Breast epithelium (tissue), 4 donors: ENCODE measurements around the gene ELANE. TPM values are rescaled to one million over a fixed set of nuclear protein-coding genes. Genes with fewer than 3 reads are reported as not detected.

Source experiments
- DNase-seq, 2 donors: peaks; one replicate each; pipeline ENCODE4 v3.0.0-alpha.2; 2019; ENCODE audit warnings: low spot score in 2 of 2
- H3K27ac ChIP-seq, 2 donors: fragments of 200-600 bp; sonication (generic) in 1 of 2; one replicate each; pipeline ENCODE4 v1.5.1; 2016 to 2019; ENCODE audit warnings: mild to moderate bottlenecking in 1 of 2
- H3K27me3 ChIP-seq, 2 donors: fragments of 200-600 bp; sonication (generic) in 1 of 2; one replicate each; pipeline versions ENCODE4 v1.5.1 to v1.6.0; 2017 to 2019; ENCODE audit warnings: control low read depth in 1 of 2, mild to moderate bottlenecking in 1 of 2
- H3K36me3 ChIP-seq: fragments of 200-600 bp; one replicate; pipeline ENCODE4 v1.5.1; 2019
- H3K4me1 ChIP-seq, 2 donors: fragments of 200-600 bp; sonication (generic); one replicate each; pipeline ENCODE4 v1.5.1; 2016 to 2019; ENCODE audit warnings: control low read depth in 1 of 2
- H3K4me3 ChIP-seq, 3 donors: fragments of 200-600 bp; sonication (generic); 1 replicate in 2 of 3; 2 replicates in 1 of 3; pipeline ENCODE4 v1.5.1; 2016 to 2019; ENCODE audit warnings: mild to moderate bottlenecking in 3 of 3, moderate library complexity in 2 of 3
- H3K9me3 ChIP-seq, 2 donors: fragments of 200-600 bp; sonication (generic) in 1 of 2; one replicate each; pipeline ENCODE4 v1.5.1; 2016 to 2019; ENCODE audit warnings: control low read depth in 1 of 2
- CTCF ChIP-seq, 3 donors: fragments of 450-650 bp; IDR thresholded peaks; one replicate each; pipeline ENCODE4 v1.5.1; 2016 to 2017; ENCODE audit warnings: antibody characterized with exemption in 3 of 3, mild to moderate bottlenecking in 3 of 3, moderate library complexity in 3 of 3
- POLR2A ChIP-seq: fragments of 450-650 bp; IDR thresholded peaks from one replicate; pipeline ENCODE4 v1.6.1; 2016; ENCODE audit warnings: antibody characterized with exemption, mild to moderate bottlenecking, moderate library complexity
- POLR2AphosphoS5 ChIP-seq, 3 donors: sonication (generic); formaldehyde crosslinking; IDR thresholded peaks; one replicate each; pipeline ENCODE4 v1.6.1; 2017; ENCODE audit warnings: antibody characterized with exemption in 3 of 3
- intact Hi-C: fragments of 100-400 bp; cut with DNase I; formaldehyde crosslinking; loops from one replicate; pipeline ENCODE4 v1.15.1; 2023; ENCODE audit warnings: low total_unique reads
- total RNA-seq, 3 donors: library from RNA; depleted of rRNA; stranded (reverse); fragments of >200 nt; gene quantifications; one replicate each; pipeline ENCODE4 v1.1.0, GENCODE V29; 2016

The ELANE gene
- total RNA-seq, 3 donors from 2014 or later: 0.98 to 5.0 (median 1.0) TPM

GRCh38 chr19:862581-863314, 10.6 kb downstream of the ELANE start:
- DNase-seq: peak; percentile 67 to 83
- H3K27me3 ChIP-seq: peaks cover 0 to 3% of the 10 kb centered on the region in 2 donors
- peak overlapping the region in 2 of 3 donors; percentile 27 to 36 for H3K4me3 ChIP-seq
- H3K9me3 ChIP-seq: no peaks in the 10 kb centered on the region
- no peaks in the 10 kb centered on the region for H3K36me3 ChIP-seq
- H3K4me1 ChIP-seq: peaks cover 6 to 10% of the 10 kb centered on the region in 2 donors
- TF ChIP-seq CTCF (IDR thresholded peaks at IDR 0.05) (no peak), POLR2A (no peak), POLR2AphosphoS5 (IDR thresholded peaks at IDR 0.05) (no peak)
- intact Hi-C loops: no loop called here
- peak overlapping the region; percentile 50 to 52 for H3K27ac ChIP-seq

GRCh38 chr19:863315-863620, 11.2 kb downstream of the ELANE start:
- no peaks in the 10 kb centered on the region for H3K9me3 ChIP-seq
- no peak for DNase-seq
- no peaks in the 10 kb centered on the region for H3K36me3 ChIP-seq
- no peak for TF ChIP-seq CTCF (IDR thresholded peaks at IDR 0.05)
- TF ChIP-seq POLR2A: no peak
- no peak for TF ChIP-seq POLR2AphosphoS5 (IDR thresholded peaks at IDR 0.05)
- H3K4me1 ChIP-seq: peaks cover 6 to 10% of the 10 kb centered on the region in 2 donors
- peaks cover 0 to 3% of the 10 kb centered on the region in 2 donors for H3K27me3 ChIP-seq
- peak overlapping the region; percentile 36 to 52 for H3K27ac ChIP-seq
- intact Hi-C loops: no loop called here
- no peak overlapping the region for H3K4me3 ChIP-seq

GRCh38 chr19:866769-867300, 14.7 kb downstream of the ELANE start:
- Histone ChIP-seq H3K27me3 (no peaks in the 10 kb centered on the region), H3K27ac (no peak overlapping the region), H3K4me1 (peaks cover 0 to 2% of the 10 kb centered on the region in 2 donors), H3K4me3 (no peak overlapping the region), H3K36me3 (no peaks in the 10 kb centered on the region), H3K9me3 (no peaks in the 10 kb centered on the region)
- TF ChIP-seq POLR2AphosphoS5 (IDR thresholded peaks at IDR 0.05) (no peak), POLR2A (no peak), CTCF (IDR thresholded peaks at IDR 0.05) (no peak)
- DNase-seq: no peak
- intact Hi-C loops: no loop called here

GRCh38 chr19:867301-867793, 15.2 kb downstream of the ELANE start:
- intact Hi-C loops: no loop called here
- no peaks in the 10 kb centered on the region for H3K36me3 ChIP-seq
- H3K9me3 ChIP-seq: no peaks in the 10 kb centered on the region
- no peak overlapping the region for H3K27ac ChIP-seq
- no peaks in the 10 kb centered on the region for H3K27me3 ChIP-seq
- no peak overlapping the region for H3K4me3 ChIP-seq
- no peaks in the 10 kb centered on the region for H3K4me1 ChIP-seq
- DNase-seq: no peak
- no peak for TF ChIP-seq POLR2AphosphoS5 (IDR thresholded peaks at IDR 0.05)
- TF ChIP-seq POLR2A: no peak
- no peak for TF ChIP-seq CTCF (IDR thresholded peaks at IDR 0.05)

GRCh38 chr19:867855-868457, 15.9 kb downstream of the ELANE start:
- TF ChIP-seq POLR2AphosphoS5 (IDR thresholded peaks at IDR 0.05) (no peak), CTCF (IDR thresholded peaks at IDR 0.05) (no peak), POLR2A (no peak)
- no peak for DNase-seq
- Histone ChIP-seq H3K27ac (peak overlapping the region; percentile 87 to 93), H3K27me3 (no peaks in the 10 kb centered on the region), H3K4me3 (no peak overlapping the region), H3K9me3 (no peaks in the 10 kb centered on the region), H3K4me1 (no peaks in the 10 kb centered on the region), H3K36me3 (no peaks in the 10 kb centered on the region)
- intact Hi-C loops: no loop called here
